ENCODE results near the gene MAB21L3. TPM values are rescaled to one million over a fixed set of nuclear protein-coding genes. Genes with fewer than 3 reads are reported as not detected.

The MAB21L3 gene
- not detected in 2 replicates for total RNA-seq (2014; rRNA removed; shearing (Covaris generic))
- not detected in 2 replicates for polyA plus RNA-seq (2014; cell fraction: nucleus; rRNA removed)

- DNase-seq (ENCODE audit: extremely low read depth, low read depth), result no peak
These were observed at the start of gene MAB21L3 for GRCh38 chr1:116110567-116111523. Gene MAB21L3, plus strand, starts transcription at chr1:116111399. Its CDS starts 1,217 bp downstream, at chr1:116112616.

GRCh38 chr1:116062201-116062600 is 49.0 kb upstream of the MAB21L3 start:
- DNase-seq (ENCODE audit: extremely low read depth, low read depth), result no peak

DNA sequence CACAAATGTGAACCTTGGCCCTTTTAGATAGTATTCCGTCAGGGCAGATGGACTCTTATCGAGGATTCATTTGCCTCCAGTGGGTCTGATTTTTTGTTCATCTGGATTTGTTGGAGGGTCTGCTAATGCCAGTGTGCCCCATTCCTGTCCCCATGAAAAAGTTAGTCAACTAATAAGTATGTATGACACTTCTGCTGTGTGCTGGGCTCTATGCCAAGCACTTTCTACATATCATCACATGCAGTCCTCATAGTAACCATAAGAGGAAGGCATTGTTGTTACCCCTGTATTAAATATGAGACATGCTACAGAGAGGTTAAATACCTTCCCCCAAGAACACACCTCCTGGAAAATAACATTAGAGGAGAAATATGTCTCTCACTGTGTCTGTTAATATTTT is 46.6 kb upstream of the MAB21L3 start:
- DNase-seq (ENCODE audit: extremely low read depth, low read depth), result no peak

DNA sequence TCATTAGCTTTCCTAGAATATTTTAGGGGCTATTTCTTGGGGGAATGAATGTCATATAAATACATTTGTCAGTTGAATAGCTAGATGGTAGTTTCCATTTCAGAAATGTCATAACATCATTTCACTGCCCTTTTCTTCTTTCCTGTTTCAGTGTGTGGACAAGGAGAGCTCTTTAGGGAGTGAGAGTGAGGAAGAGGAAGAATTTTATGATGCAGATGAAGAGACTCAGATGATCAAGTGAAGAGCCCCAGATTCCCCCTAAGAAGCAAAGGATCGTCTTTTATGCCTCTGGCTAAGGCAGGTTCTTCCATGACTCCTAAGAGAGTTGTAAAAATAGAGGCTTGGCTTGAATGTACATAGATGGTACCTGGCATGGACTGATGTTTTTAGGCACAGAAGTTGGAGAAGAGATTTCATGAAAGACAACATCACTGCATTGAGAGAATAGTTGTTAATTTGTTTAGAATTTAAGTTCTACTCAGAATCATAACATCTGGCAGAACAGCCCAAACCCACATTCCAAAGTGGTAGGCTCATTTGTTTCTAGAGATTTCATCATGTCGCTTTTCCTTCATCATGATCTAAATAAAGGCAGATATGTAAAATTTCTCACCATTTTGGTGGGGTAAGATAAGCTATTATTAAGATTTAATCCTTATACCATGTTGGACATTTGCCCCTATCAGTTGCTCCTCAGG is 44.2 kb upstream of the MAB21L3 start:
- peak; percentile 12 for DNase-seq (ENCODE audit: extremely low read depth, low read depth)

DNA sequence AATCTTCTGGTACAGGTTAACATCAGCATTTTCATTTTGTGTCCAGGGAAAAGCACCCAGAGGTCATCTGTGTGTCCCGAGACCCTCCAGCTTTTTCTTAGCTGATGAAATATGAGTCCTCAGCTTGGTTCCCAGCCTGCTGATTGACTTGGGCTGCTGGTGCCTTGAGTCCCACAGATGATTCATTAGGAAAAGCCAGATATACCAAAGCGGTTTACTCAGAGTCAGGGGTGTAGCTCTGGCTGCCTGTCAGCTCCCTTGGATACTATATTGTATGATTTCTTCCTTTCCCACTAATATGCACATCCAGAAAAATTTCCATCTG is 43.7 kb upstream of the MAB21L3 start:
- DNase-seq (ENCODE audit: extremely low read depth, low read depth), result no peak

DNA sequence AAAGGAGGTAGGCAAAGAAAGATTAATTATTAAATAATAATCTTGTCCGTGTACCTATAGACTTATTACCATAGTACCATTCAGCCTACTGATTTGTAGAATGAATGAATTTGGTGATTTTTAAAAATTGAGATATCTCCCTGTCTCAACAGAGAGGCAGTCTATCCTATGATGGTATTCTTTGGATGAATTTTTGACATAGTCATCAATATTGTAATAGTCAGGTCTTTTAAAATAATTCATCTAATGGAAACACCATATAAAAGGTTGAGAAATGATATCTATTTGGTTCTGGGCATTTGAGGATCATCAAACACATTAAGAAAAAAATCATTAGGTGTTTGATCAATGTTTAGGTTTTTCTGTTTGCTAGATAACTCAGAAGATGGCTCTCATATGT is 35.6 kb upstream of the MAB21L3 start:
- DNase-seq (ENCODE audit: extremely low read depth, low read depth), result no peak

- DNase-seq (ENCODE audit: extremely low read depth, low read depth), result no peak
These were observed 35.2 kb upstream of the MAB21L3 start for GRCh38 chr1:116075990-116076389.

GRCh38 chr1:116076831-116077230 is 34.4 kb upstream of the MAB21L3 start:
- DNase-seq (ENCODE audit: extremely low read depth, low read depth), result no peak

DNA sequence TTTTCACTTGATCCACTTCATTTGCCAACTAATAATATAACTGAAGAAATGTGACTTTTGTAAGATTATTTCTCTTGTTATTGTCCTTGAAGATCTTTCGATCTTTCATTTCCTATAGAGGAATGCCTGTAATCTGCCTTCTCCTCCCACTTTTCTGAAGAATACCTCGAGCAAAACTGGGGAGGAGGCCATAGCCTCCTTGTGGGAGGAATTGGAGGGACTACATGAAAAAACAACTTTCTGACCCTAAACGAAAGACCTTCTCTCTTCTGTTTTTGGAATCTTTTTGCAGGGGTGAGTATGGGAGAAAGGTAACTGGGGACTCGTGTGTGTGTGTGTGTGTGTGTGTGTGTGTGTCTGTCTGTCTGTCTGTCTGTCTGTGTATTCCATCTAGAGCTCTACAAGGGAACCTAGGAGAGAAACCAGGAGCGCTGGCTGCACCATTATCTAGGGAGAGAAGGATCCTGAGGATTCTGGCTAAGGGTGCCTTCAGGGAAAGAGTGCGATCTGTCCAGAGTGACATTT is 32.4 kb upstream of the MAB21L3 start:
- DNase-seq (ENCODE audit: extremely low read depth, low read depth), result no peak

- DNase-seq (ENCODE audit: extremely low read depth, low read depth), result no peak
These were observed 23.6 kb upstream of the MAB21L3 start for GRCh38 chr1:116087628-116088027.

GRCh38 chr1:116089870-116090269 is 21.3 kb upstream of the MAB21L3 start:
- DNase-seq (ENCODE audit: extremely low read depth, low read depth), result no peak

DNA sequence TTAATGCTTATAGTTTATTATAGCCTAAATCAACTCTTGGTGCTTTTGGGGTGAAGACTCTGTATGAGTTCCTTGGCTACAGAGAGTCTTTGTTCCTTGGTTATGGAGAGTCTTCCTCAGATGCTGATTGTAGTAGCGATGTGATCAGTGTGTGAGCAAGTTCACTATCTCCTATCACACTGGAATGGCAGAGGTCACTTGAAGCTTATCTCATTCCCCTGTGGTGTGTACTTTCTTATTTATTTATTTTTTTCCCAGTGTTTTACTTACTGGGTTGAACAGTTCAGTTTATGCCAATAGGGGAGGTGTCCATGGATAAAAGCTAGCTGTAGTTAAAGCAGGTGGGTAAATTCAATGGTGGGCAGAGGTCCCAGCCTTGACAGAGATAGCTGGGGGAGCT is 20.1 kb upstream of the MAB21L3 start:
- no peak for DNase-seq (ENCODE audit: extremely low read depth, low read depth)

DNA sequence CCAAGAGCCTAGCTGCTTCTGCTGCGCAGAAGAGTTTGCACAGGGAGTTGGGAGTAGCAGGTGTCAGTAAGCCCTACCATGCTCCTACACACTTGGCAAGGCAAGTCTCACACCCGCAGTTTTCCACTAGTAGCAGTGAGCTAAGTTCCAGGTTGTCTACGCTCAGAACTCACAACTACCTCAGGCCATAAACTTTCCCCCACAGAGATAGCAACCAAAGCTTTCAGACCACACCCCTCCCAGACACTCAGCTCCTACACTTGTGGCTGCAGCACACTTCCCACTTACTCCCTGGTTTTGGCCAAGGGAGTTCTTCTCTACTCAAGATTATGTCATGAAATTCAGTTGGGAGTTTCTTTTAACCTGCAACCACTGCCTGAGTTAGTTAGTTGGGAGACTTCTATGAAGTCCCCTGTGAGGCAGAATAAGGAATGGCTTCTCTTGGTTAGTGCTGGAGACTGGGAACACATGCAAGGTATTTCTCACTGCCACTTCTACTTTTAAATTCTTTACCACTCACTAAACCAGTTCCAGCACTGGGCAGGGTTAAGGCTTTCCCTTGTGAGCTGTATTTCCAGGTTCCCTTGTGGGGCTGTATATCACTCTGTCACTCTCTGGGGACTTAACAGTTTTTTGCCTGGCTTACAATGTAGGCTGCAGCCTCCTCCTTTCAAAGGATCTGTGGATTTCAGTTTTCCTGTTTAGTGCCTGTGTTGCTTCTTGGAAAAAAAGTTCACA is 18.3 kb upstream of the MAB21L3 start:
- no peak for DNase-seq (ENCODE audit: extremely low read depth, low read depth)

DNA sequence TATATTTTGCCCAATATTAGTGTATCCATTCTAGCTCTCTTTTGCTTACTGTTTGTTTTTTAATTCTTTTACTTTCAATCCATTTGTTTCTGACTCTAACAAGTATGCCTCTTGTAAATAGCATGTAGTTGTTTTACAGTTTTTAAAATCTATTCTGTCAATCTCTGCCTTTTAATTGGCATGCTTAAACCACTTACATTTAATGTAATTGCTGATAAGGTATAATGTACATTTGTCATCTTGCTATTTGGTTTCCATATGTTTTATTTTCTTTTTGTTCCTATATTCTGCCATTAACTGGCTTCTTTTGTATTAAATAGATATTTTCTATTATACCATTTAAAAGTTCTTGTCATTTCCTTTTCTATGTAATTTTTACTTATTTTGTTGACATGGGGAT is 16.2 kb upstream of the MAB21L3 start:
- no peak for DNase-seq (ENCODE audit: extremely low read depth, low read depth)

GRCh38 chr1:116096013-116096618 is 15.1 kb upstream of the MAB21L3 start:
- DNase-seq (ENCODE audit: extremely low read depth, low read depth), result no peak

- no peak for DNase-seq (ENCODE audit: extremely low read depth, low read depth)
These were observed 13.6 kb upstream of the MAB21L3 start for GRCh38 chr1:116097626-116098025.

DNA sequence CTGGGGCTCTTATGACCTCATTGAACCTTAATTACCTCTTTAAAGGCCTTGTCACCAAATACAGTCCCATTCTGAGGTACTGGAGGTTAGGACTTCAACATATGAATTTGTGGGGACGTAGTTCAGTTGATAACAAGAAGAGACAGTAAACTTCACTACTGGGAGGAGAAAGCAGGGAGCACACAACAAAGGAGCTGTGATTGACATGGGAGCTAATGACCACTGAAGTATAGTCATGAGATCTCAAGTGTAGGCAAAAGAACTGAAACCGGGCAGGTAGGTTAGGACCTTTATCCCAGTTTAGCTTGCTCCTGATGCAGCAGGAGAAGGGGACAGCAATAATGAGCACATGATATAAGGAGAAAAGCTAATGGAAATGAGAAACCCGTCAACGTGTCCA is 11.8 kb upstream of the MAB21L3 start:
- no peak for DNase-seq (ENCODE audit: extremely low read depth, low read depth)

GRCh38 chr1:116099919-116100318 is 11.3 kb upstream of the MAB21L3 start:
- DNase-seq (ENCODE audit: extremely low read depth, low read depth), result no peak

GRCh38 chr1:116104667-116105066 is 6.5 kb upstream of the MAB21L3 start:
- DNase-seq (ENCODE audit: extremely low read depth, low read depth), result no peak

GRCh38 chr1:116105996-116106395 is 5.2 kb upstream of the MAB21L3 start:
- DNase-seq (ENCODE audit: extremely low read depth, low read depth), result no peak

GRCh38 chr1:116106646-116107045 is 4.6 kb upstream of the MAB21L3 start:
- DNase-seq (ENCODE audit: extremely low read depth, low read depth), result no peak

Measured in NCI-H460 (cell line).